Keratinocyte (primary cell): Measurements from ENCODE around the gene TSTD2. TPM values are rescaled to one million over a fixed set of nuclear protein-coding genes. Genes with fewer than 3 reads are reported as not detected.

Experiments
- DNase-seq: peaks from one replicate; pipeline ENCODE4 v3.0.0-alpha.2; 2011; ENCODE audit warnings: low read depth, missing footprints, low spot score
- FAIRE-seq: peaks from 2 replicates; lab custom pipeline; 2011; peaks lifted over from hg19 to GRCh38; lab: Jason Lieb, UNC
- H2AFZ ChIP-seq: 2 replicates; pipeline ENCODE4 v1.6.0; 2012; ENCODE audit warnings: low read length, control low read depth, inconsistent platforms; ENCODE audit not compliant: control insufficient read depth
- H3K27ac ChIP-seq: 2 replicates; pipeline ENCODE4 v1.5.1; 2011; ENCODE audit warnings: low read length; ENCODE audit not compliant: control insufficient read depth, insufficient read depth
- H3K27me3 ChIP-seq: 3 replicates; pipeline ENCODE4 v1.6.0; 2011; ENCODE audit warnings: low read length; ENCODE audit not compliant: control insufficient read depth, insufficient read depth; ENCODE audit errors: extremely low read depth
- H3K36me3 ChIP-seq, 2 experiments: 2 replicates in 1 of 2; 3 replicates in 1 of 2; pipeline ENCODE4 v1.5.1; 2011; ENCODE audit warnings: low read length in 2 of 2, mild to moderate bottlenecking in 1 of 2; ENCODE audit not compliant: control insufficient read depth in 2 of 2, insufficient read depth in 2 of 2; ENCODE audit errors: extremely low read depth in 1 of 2
- H3K4me1 ChIP-seq: 3 replicates; pipeline ENCODE4 v1.5.1; 2011; ENCODE audit warnings: low read length; ENCODE audit not compliant: control insufficient read depth, insufficient read depth; ENCODE audit errors: extremely low read depth
- H3K4me2 ChIP-seq: 3 replicates; pipeline ENCODE4 v1.6.0; 2011; ENCODE audit warnings: low read depth, low read length; ENCODE audit not compliant: control insufficient read depth, insufficient read depth; ENCODE audit errors: extremely low read depth
- H3K4me3 ChIP-seq, 3 experiments: fragments of 200-600 bp in 1 of 3; sonication (generic) in 1 of 3; 2 replicates in 2 of 3; 3 replicates in 1 of 3; pipeline ENCODE4 v1.5.1; 2011 to 2016; ENCODE audit warnings: low read length in 3 of 3, mild to moderate bottlenecking in 3 of 3, control low read depth in 2 of 3, inconsistent platforms in 1 of 3, low read depth in 1 of 3, mixed read lengths in 1 of 3, mixed run types in 1 of 3, moderate library complexity in 1 of 3; ENCODE audit not compliant: control insufficient read depth in 2 of 3, insufficient read depth in 2 of 3; ENCODE audit errors: extremely low read depth in 1 of 3
- H3K79me2 ChIP-seq: 2 replicates; pipeline ENCODE4 v1.6.0; 2012; ENCODE audit warnings: low read length; ENCODE audit not compliant: control insufficient read depth, insufficient read depth
- H3K9ac ChIP-seq: 3 replicates; pipeline ENCODE4 v1.6.0; 2011; ENCODE audit warnings: low read length; ENCODE audit not compliant: control insufficient read depth, insufficient read depth; ENCODE audit errors: extremely low read depth
- H3K9me1 ChIP-seq: 3 replicates; pipeline ENCODE4 v1.6.0; 2011; ENCODE audit warnings: low read length; ENCODE audit not compliant: control insufficient read depth, insufficient read depth; ENCODE audit errors: extremely low read depth
- H3K9me3 ChIP-seq: 2 replicates; pipeline ENCODE4 v1.5.1; 2012; ENCODE audit warnings: low read depth, low read length; ENCODE audit not compliant: control insufficient read depth
- H4K20me1 ChIP-seq: 3 replicates; pipeline ENCODE4 v1.6.0; 2011; ENCODE audit warnings: low read length; ENCODE audit not compliant: control insufficient read depth, insufficient read depth; ENCODE audit errors: extremely low read depth
- CTCF ChIP-seq, 3 experiments: IDR thresholded peaks in 1 of 3; conservative IDR thresholded peaks in 1 of 3; optimal IDR thresholded peaks in 1 of 3; 2 replicates in 2 of 3; 3 replicates in 1 of 3; pipeline versions ENCODE3 to v1.5.1; 2011; ENCODE audit warnings: low read length in 3 of 3, mild to moderate bottlenecking in 3 of 3, moderate library complexity in 2 of 3, control low read depth in 1 of 3, inconsistent platforms in 1 of 3; ENCODE audit not compliant: insufficient read depth in 2 of 3; ENCODE audit errors: extremely low read depth in 1 of 3
- EZH2 ChIP-seq: IDR thresholded peaks from one replicate; pipeline ENCODE4 v1.6.1; 2012; ENCODE audit warnings: inconsistent platforms, mild to moderate bottlenecking, low read length, moderate library complexity
- dilution Hi-C: fragments of 300-500 bp; cut with MboI; formaldehyde crosslinking; loops from one replicate; pipeline ENCODE4 v1.7.0; 2020; ENCODE audit warnings: low sequenced_read_pairs; ENCODE audit not compliant: extremely low pct_ligation_motif_present
- polyA plus RNA-seq, 5 experiments: library from polyadenylated mRNA; depleted of rRNA in 3 of 5; stranded (reverse) in 3 of 5; stranded (forward) in 1 of 5; unstranded in 1 of 5; fragments of >200 nt; gene quantifications; 1 replicate in 1 of 5; 2 replicates in 3 of 5; 3 replicates in 1 of 5; pipeline versions ENCODE4 v1.2.1 to v1.2.3, GENCODE V29; 2011 to 2012; ENCODE audit warnings: missing spikeins in 2 of 5, low read depth in 1 of 5, low replicate concordance in 1 of 5

TSTD2 gene
- polyA plus RNA-seq, 1 donor (not counting 4 experiments of a cell fraction or from before 2014, with no cell fraction given) = 17.2 TPM

- Histone ChIP-seq H3K4me2 (no peak overlapping the region), H2AFZ (no peak overlapping the region), H3K79me2 (no peaks in the 10 kb centered on the region), H3K36me3 (peaks cover 26 to 53% of the 10 kb centered on the region in 2 experiments), H3K27ac (no peak overlapping the region), H4K20me1 (peaks cover 2% of the 10 kb centered on the region), H3K4me1 (no peaks in the 10 kb centered on the region), H3K27me3 (no peaks in the 10 kb centered on the region), H3K9ac (no peak overlapping the region), H3K9me1 (no peaks in the 10 kb centered on the region), H3K9me3 (no peaks in the 10 kb centered on the region), H3K4me3 (no peak overlapping the region)
- no peak for FAIRE-seq
- dilution Hi-C loops = no loop called here
- DNase-seq = no peak
- TF ChIP-seq EZH2 (no peak), CTCF (optimal IDR thresholded peaks at IDR 0.05 in 1 of 3, IDR thresholded peaks at IDR 0.05 in 1 of 3, conservative IDR thresholded peaks at IDR 0.05 in 1 of 3; ENCODE audit: extremely low read depth in 1 of 3, insufficient read depth in 2 of 3, low read length in 3 of 3) (no peak)
Measured at GRCh38 chr9:97668485-97668884, 35.3 kb upstream of the TSTD2 start.

- H3K4me1 ChIP-seq = no peaks in the 10 kb centered on the region
- no peaks in the 10 kb centered on the region for H3K9me1 ChIP-seq
- H3K9ac ChIP-seq = no peak overlapping the region
- no peaks in the 10 kb centered on the region for H3K27me3 ChIP-seq
- H3K9me3 ChIP-seq = no peaks in the 10 kb centered on the region
- H3K4me3 ChIP-seq = no peak overlapping the region
- dilution Hi-C loops = no loop called here
- no peaks in the 10 kb centered on the region for H4K20me1 ChIP-seq
- no peak for DNase-seq
- no peak overlapping the region for H2AFZ ChIP-seq
- peaks cover 25 to 52% of the 10 kb centered on the region in 2 experiments for H3K36me3 ChIP-seq
- H3K27ac ChIP-seq = no peak overlapping the region
- no peak overlapping the region for H3K4me2 ChIP-seq
- H3K79me2 ChIP-seq = no peaks in the 10 kb centered on the region
- no peak for TF ChIP-seq EZH2
- no peak for TF ChIP-seq CTCF (optimal IDR thresholded peaks at IDR 0.05 in 1 of 3, IDR thresholded peaks at IDR 0.05 in 1 of 3, conservative IDR thresholded peaks at IDR 0.05 in 1 of 3; ENCODE audit: extremely low read depth in 1 of 3, insufficient read depth in 2 of 3, low read length in 3 of 3)
- FAIRE-seq = no peak
Measured at GRCh38 chr9:97666907-97667686, 33.9 kb upstream of the TSTD2 start.
